Astrocyte of the spinal cord (primary cell): ENCODE measurements around the gene PHF24.

Experiments
- DNase-seq: peaks from one replicate; pipeline ENCODE4 v3.0.0; 2011; ENCODE audit warnings: low read depth, low spot score
- H3K4me3 ChIP-seq: 2 replicates; pipeline ENCODE4 v1.5.1; 2011; ENCODE audit warnings: low read depth, mild to moderate bottlenecking, low read length, moderate library complexity
- CTCF ChIP-seq: IDR thresholded peaks from 2 replicates; pipeline ENCODE4 v1.5.1; 2012; ENCODE audit warnings: low read depth, mild to moderate bottlenecking, low read length, inconsistent platforms
- in situ Hi-C: cut with HindIII; loops from 2 replicates; pipeline ENCODE4 v1.10.0; 2017; ENCODE audit warnings: low sequenced_read_pairs

Gene PHF24

GRCh38 chr9:34956648-34957047, 1.4 kb upstream of the PHF24 start:
- in situ Hi-C loops: no loop called here
- no peak for TF ChIP-seq CTCF

GRCh38 chr9:34958411-34958982, 412 bp downstream of the PHF24 start:
- in situ Hi-C loops: no loop called here
- TF ChIP-seq CTCF: no peak
- H3K4me3 ChIP-seq: no peak overlapping the region
- DNase-seq: no peak

More at GRCh38 chr9:34956648-34957047, 1.4 kb upstream of the PHF24 start:
- H3K4me3 ChIP-seq: no peak overlapping the region
- DNase-seq: no peak

- no peak for DNase-seq
- H3K4me3 ChIP-seq: no peak overlapping the region
- in situ Hi-C loops: no loop called here
- TF ChIP-seq CTCF: no peak
Measured at GRCh38 chr9:34959461-34959860, 1.4 kb downstream of the PHF24 start.

GRCh38 chr9:34961574-34962490, 3.7 kb downstream of the PHF24 start:
- H3K4me3 ChIP-seq: no peak overlapping the region
- in situ Hi-C loops: no loop called here
- TF ChIP-seq CTCF: no peak
- peak; percentile 22 for DNase-seq

GRCh38 chr9:34962546-34962945, 4.5 kb downstream of the PHF24 start:
- no peak for TF ChIP-seq CTCF
- no peak overlapping the region for H3K4me3 ChIP-seq
- in situ Hi-C loops: no loop called here
- no peak for DNase-seq

GRCh38 chr9:34963552-34963951, 5.5 kb downstream of the PHF24 start:
- H3K4me3 ChIP-seq: no peak overlapping the region
- no peak for DNase-seq
- in situ Hi-C loops: no loop called here
- TF ChIP-seq CTCF: no peak
